SK-N-SH treated with all-trans-retinoic acid at 6 μM for 48 hours (cell line): ENCODE measurements around the gene ESPNL.

Experiments
- BACH2 ChIP-seq: fragments of 250-450 bp; sonication (Bioruptor Pico); IDR thresholded peaks from 2 replicates; pipeline ENCODE4 v1.9.0; 2021; ENCODE audit warnings: mild to moderate bottlenecking, borderline replicate concordance
- CSDC2 ChIP-seq: fragments of 250-450 bp; sonication (Bioruptor Pico); IDR thresholded peaks from 2 replicates; pipeline ENCODE4 v1.5.0; 2020; ENCODE audit warnings: mild to moderate bottlenecking, moderate library complexity
- ESRRG ChIP-seq: fragments of 250-450 bp; sonication (Bioruptor Pico); IDR thresholded peaks from 2 replicates; pipeline ENCODE4 v1.6.1; 2021; ENCODE audit warnings: mild to moderate bottlenecking
- OSR1 ChIP-seq: fragments of 250-450 bp; sonication (Bioruptor Pico); IDR thresholded peaks from 2 replicates; pipeline ENCODE4 v1.8.0; 2022; ENCODE audit warnings: moderate library complexity, mild to moderate bottlenecking, inconsistent platforms
- PPARA ChIP-seq: fragments of 250-450 bp; sonication (Bioruptor Pico); IDR thresholded peaks from 2 replicates; pipeline ENCODE4 v1.5.0; 2020; ENCODE audit warnings: mild to moderate bottlenecking, borderline replicate concordance
- RARB ChIP-seq: fragments of 250-450 bp; sonication (Bioruptor Pico); IDR thresholded peaks from 2 replicates; pipeline ENCODE4 v1.8.0; 2021; ENCODE audit warnings: mild to moderate bottlenecking, moderate library complexity
- ZFP3 ChIP-seq: fragments of 250-450 bp; sonication (Bioruptor Pico); IDR thresholded peaks from 2 replicates; pipeline ENCODE4 v1.5.0; 2020; ENCODE audit warnings: mild to moderate bottlenecking, moderate library complexity
- ZFP30 ChIP-seq: fragments of 450-650 bp; formaldehyde crosslinking; IDR thresholded peaks from 2 replicates; pipeline ENCODE4 v1.5.0; 2022; ENCODE audit warnings: mild to moderate bottlenecking, moderate library complexity
- ZNF565 ChIP-seq: fragments of 450-650 bp; formaldehyde crosslinking; conservative IDR thresholded peaks from 2 replicates; pipeline ENCODE4 v1.5.0; 2020; ENCODE audit warnings: low read depth, mild to moderate bottlenecking, moderate library complexity
- ZNF70 ChIP-seq: fragments of 450-650 bp; formaldehyde crosslinking; IDR thresholded peaks from 2 replicates; pipeline ENCODE4 v1.5.0; 2020; ENCODE audit warnings: mild to moderate bottlenecking, moderate library complexity
- TF ChIP-seq, protein P1 (sequence below): fragments of 250-450 bp; sonication (Bioruptor Pico); IDR thresholded peaks from 2 replicates; pipeline ENCODE4 v1.8.0; 2020; ENCODE audit warnings: mild to moderate bottlenecking, moderate library complexity, borderline replicate concordance
- TF ChIP-seq, protein P2 (sequence below): fragments of 250-450 bp; sonication (Bioruptor Pico); IDR thresholded peaks from 2 replicates; pipeline ENCODE4 v1.5.1; 2020; ENCODE audit warnings: low read depth, mild to moderate bottlenecking, moderate library complexity
- TF ChIP-seq, protein P3 (sequence below): fragments of 250-450 bp; sonication (Bioruptor Pico); IDR thresholded peaks from 2 replicates; pipeline ENCODE4 v1.5.1; 2021; ENCODE audit warnings: mild to moderate bottlenecking, moderate library complexity
- TF ChIP-seq, protein P4 (sequence below): fragments of 250-450 bp; sonication (Bioruptor Pico); IDR thresholded peaks from 2 replicates; pipeline ENCODE4 v1.5.0; 2020; ENCODE audit warnings: mild to moderate bottlenecking, moderate library complexity

DNA sequence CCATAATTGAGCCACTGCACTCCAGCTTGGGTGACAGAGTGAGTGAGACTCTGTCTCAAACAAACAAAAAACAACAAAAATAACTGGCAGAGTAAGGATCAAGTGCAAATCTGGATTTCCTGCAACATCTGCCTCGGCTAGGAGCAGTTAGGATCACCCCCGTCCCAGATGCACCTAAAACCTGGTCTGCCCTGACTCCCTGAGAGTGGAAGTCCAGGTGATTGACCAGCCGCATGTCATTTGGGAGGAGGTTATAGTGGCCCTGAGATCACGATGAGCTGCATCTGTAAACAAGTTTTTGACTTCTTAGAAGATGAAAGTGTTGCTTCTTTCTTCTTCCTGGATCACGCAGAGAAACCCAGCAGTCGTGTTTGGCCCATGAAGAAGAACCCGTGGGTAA, 5.0 kb upstream of the ESPNL start:
- TF ChIP-seq ESRRG (CRISPR knock-in tag) (no peak), CSDC2 (CRISPR knock-in tag) (no peak), ZFP30 (no peak), ZFP3 (CRISPR knock-in tag) (no peak), BACH2 (CRISPR knock-in tag) (no peak), RARB (CRISPR knock-in tag) (no peak), OSR1 (CRISPR knock-in tag) (no peak), PPARA (no peak), ZNF70 (CRISPR knock-in tag) (no peak), ZNF565 (CRISPR knock-in tag) (no peak)
- TF ChIP-seq, protein P1, sequence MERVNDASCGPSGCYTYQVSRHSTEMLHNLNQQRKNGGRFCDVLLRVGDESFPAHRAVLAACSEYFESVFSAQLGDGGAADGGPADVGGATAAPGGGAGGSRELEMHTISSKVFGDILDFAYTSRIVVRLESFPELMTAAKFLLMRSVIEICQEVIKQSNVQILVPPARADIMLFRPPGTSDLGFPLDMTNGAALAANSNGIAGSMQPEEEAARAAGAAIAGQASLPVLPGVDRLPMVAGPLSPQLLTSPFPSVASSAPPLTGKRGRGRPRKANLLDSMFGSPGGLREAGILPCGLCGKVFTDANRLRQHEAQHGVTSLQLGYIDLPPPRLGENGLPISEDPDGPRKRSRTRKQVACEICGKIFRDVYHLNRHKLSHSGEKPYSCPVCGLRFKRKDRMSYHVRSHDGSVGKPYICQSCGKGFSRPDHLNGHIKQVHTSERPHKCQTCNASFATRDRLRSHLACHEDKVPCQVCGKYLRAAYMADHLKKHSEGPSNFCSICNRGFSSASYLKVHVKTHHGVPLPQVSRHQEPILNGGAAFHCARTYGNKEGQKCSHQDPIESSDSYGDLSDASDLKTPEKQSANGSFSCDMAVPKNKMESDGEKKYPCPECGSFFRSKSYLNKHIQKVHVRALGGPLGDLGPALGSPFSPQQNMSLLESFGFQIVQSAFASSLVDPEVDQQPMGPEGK (CRISPR knock-in tag), result no peak
- TF ChIP-seq, protein P2, sequence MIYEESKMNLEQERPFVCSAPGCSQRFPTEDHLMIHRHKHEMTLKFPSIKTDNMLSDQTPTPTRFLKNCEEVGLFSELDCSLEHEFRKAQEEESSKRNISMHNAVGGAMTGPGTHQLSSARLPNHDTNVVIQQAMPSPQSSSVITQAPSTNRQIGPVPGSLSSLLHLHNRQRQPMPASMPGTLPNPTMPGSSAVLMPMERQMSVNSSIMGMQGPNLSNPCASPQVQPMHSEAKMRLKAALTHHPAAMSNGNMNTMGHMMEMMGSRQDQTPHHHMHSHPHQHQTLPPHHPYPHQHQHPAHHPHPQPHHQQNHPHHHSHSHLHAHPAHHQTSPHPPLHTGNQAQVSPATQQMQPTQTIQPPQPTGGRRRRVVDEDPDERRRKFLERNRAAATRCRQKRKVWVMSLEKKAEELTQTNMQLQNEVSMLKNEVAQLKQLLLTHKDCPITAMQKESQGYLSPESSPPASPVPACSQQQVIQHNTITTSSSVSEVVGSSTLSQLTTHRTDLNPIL, result no peak
- TF ChIP-seq, protein P3, sequence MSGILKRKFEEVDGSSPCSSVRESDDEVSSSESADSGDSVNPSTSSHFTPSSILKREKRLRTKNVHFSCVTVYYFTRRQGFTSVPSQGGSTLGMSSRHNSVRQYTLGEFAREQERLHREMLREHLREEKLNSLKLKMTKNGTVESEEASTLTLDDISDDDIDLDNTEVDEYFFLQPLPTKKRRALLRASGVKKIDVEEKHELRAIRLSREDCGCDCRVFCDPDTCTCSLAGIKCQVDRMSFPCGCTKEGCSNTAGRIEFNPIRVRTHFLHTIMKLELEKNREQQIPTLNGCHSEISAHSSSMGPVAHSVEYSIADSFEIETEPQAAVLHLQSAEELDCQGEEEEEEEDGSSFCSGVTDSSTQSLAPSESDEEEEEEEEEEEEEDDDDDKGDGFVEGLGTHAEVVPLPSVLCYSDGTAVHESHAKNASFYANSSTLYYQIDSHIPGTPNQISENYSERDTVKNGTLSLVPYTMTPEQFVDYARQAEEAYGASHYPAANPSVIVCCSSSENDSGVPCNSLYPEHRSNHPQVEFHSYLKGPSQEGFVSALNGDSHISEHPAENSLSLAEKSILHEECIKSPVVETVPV (CRISPR knock-in tag), result no peak
- TF ChIP-seq, protein P4, sequence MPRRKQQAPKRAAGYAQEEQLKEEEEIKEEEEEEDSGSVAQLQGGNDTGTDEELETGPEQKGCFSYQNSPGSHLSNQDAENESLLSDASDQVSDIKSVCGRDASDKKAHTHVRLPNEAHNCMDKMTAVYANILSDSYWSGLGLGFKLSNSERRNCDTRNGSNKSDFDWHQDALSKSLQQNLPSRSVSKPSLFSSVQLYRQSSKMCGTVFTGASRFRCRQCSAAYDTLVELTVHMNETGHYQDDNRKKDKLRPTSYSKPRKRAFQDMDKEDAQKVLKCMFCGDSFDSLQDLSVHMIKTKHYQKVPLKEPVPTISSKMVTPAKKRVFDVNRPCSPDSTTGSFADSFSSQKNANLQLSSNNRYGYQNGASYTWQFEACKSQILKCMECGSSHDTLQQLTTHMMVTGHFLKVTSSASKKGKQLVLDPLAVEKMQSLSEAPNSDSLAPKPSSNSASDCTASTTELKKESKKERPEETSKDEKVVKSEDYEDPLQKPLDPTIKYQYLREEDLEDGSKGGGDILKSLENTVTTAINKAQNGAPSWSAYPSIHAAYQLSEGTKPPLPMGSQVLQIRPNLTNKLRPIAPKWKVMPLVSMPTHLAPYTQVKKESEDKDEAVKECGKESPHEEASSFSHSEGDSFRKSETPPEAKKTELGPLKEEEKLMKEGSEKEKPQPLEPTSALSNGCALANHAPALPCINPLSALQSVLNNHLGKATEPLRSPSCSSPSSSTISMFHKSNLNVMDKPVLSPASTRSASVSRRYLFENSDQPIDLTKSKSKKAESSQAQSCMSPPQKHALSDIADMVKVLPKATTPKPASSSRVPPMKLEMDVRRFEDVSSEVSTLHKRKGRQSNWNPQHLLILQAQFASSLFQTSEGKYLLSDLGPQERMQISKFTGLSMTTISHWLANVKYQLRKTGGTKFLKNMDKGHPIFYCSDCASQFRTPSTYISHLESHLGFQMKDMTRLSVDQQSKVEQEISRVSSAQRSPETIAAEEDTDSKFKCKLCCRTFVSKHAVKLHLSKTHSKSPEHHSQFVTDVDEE (CRISPR knock-in tag), result no peak
